Astrocyte of the cerebellum (primary cell): ENCODE results near the gene EIF4G3.

Experiments
- DNase-seq: peaks from one replicate; pipeline ENCODE4 v3.0.0-alpha.2; 2011; ENCODE audit warnings: low read depth
- H3K4me3 ChIP-seq: 2 replicates; pipeline ENCODE4 v1.5.1; 2011; ENCODE audit warnings: mild to moderate bottlenecking, low read depth, low read length, moderate library complexity
- in situ Hi-C: cut with HindIII; loops from 2 replicates; pipeline ENCODE4 v1.10.0; 2017; ENCODE audit warnings: low sequenced_read_pairs
- TF ChIP-seq, protein P1 (sequence below): IDR thresholded peaks from 2 replicates; pipeline ENCODE4 v1.5.1; 2012; ENCODE audit warnings: low read length, low read depth, moderate library complexity, mild to moderate bottlenecking; ENCODE audit errors: missing control alignments

The EIF4G3 gene

DNA sequence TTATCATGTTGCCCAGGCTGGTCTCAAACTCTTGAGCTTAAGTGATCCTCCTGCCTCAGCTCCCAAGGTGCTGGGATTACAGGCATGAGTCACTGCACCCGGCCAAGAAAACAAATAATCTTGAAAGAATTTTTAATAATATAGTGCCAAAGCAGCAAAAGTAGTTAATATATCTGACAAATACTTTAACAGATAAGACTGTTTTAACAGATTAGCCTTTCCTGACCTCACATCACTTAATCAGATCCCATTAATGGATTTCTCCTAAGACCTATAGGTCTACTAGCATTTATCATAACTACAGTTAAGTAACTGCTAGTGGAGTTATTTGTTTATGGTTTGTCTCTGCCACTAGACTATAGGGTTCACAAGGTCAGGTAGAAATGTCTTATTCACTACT lies 328.5 kb downstream of the EIF4G3 start:
- no peak for DNase-seq
- TF ChIP-seq, protein P1, sequence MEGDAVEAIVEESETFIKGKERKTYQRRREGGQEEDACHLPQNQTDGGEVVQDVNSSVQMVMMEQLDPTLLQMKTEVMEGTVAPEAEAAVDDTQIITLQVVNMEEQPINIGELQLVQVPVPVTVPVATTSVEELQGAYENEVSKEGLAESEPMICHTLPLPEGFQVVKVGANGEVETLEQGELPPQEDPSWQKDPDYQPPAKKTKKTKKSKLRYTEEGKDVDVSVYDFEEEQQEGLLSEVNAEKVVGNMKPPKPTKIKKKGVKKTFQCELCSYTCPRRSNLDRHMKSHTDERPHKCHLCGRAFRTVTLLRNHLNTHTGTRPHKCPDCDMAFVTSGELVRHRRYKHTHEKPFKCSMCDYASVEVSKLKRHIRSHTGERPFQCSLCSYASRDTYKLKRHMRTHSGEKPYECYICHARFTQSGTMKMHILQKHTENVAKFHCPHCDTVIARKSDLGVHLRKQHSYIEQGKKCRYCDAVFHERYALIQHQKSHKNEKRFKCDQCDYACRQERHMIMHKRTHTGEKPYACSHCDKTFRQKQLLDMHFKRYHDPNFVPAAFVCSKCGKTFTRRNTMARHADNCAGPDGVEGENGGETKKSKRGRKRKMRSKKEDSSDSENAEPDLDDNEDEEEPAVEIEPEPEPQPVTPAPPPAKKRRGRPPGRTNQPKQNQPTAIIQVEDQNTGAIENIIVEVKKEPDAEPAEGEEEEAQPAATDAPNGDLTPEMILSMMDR, result no peak
- in situ Hi-C loops, result no loop called here
- no peak overlapping the region for H3K4me3 ChIP-seq

DNA sequence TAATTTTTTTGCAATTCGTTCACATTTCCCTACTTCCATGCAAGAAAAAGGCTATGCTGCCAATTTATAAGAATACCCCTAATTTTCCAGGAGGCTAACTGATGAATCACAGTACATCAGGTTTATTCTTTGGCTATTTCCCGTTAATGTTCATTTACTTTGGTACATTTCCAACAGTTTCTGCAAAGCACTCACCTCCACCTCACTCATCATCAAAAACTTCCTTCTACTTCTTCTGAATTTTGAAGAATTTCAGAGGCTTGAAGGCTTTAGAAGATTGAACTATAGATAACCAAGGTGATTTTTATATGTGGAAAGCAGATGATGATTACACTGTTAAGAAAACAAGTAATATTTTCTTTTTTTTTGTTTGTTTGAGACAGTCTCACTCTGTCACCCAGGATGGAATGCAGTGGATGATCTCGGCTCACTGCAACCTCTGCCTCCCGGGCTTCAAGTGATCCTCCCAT lies 329.1 kb downstream of the EIF4G3 start:
- DNase-seq, result peak; percentile 73
- TF ChIP-seq, protein P1, result no peak
- in situ Hi-C loops, result no loop called here
- no peak overlapping the region for H3K4me3 ChIP-seq

DNA sequence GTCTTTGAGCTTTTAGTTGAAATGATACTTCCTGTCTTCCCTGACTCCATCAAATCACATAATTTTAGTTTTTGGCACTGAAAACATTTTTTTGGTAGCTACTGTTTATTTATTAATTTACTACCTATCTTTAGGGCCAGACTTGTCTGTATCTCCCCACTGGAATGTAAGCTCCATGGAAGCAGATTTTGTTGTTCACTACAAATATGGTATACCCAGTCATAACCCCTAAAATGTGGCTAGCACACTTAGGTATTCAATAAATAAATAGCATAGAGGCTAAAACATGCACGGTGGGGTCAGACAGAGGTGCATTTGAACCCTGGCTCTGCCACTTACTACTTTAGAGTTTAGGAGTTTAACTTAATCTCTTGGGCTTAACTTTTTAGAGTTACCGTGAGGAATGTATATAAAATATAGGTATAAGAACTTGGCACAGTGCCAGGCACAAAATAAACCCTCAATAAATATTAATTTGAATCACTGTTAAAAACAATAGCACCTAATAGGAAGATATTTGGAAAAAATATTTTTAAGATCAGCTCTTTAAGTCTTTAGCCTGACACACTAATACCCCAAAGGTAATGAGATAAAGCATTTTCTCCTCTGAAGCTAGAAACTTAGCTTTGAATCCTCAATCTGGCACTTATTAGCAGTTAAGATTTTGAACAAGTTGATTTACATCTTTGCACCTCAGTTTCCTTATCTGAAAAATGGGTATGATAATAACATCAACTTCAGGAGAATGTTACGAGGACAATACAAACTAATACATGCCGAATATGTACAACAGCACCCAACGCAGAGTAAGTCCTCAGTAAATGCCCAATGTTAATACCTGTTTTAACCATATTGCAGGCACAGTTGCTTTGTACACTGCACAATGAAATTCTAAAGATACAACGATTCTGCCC lies 330.0 kb downstream of the EIF4G3 start:
- H3K4me3 ChIP-seq, result no peak overlapping the region
- in situ Hi-C loops, result no loop called here
- no peak for DNase-seq
- TF ChIP-seq, protein P1, result no peak

DNA sequence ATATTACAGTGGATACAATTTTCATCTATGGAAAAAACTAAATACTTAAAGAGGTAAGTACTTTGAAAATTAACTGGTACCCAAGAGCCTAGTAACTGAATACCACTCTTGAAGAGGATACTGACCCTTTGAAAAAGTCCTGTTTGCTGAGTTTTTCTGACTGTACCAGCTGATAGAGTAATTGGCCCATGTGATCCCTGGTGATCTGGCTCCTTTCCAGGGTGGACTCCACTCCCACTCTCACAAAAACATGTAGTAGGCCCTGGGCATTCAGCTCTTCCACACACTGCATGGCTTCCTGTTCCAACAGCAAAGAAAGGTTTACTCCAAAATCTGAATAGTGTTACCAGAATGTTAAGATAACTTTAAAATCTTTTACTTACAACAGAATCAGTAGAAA lies 336.0 kb downstream of the EIF4G3 start:
- in situ Hi-C loops, result no loop called here

DNA sequence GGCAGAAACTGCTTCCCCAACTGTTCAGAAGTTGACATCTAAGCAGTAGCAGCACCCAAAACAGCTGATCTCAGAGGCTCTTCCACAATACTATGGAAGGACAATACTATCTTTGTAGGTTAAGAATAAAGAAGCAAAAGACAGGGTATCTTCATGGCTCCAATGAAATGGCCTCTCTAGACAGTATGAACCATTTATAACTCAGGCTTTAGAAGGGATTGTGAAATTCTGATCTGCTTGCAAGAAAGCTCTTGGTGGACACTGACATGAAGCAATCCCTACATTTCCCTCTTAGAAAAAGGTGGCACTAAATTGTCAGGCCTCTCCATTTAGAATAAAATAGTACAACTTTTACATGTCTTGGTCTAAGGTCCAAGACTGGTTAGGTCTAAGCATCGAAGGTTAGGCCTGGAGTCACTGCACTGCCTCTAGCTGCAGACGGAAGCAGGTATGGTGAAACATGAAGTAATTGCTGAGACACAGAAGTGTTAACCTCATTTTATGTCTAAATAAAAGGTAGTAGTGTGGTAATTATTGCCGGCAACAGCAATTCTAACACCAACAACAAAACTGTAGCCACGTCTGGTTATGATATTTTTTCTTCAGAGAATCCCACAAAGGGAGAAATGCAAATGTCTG lies 339.0 kb downstream of the EIF4G3 start:
- TF ChIP-seq, protein P1, result no peak
- in situ Hi-C loops, result no loop called here
- no peak overlapping the region for H3K4me3 ChIP-seq
- no peak for DNase-seq

More for the DNA sequence above, 336.0 kb downstream of the EIF4G3 start:
- TF ChIP-seq, protein P1, result no peak
- H3K4me3 ChIP-seq, result no peak overlapping the region
- no peak for DNase-seq

DNA sequence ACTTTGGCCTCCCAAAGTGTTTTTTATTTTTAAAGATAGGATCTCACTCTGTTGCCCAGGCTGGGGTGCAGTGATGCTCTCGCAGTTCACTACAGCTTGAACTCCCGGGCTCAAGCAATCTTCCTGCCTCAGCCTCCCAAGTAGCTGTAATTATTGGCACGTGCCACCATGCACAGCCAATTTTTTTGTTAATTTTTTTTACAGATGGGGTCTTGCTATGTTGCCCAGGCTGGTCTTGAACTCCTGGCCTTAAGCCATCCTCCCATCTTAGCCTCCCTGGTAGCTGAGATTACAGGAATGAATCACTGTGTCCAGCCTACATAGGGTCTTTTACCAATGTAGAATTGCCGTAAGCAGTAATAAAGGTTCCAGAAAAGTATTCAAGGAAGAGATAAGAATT lies 340.5 kb downstream of the EIF4G3 start:
- no peak overlapping the region for H3K4me3 ChIP-seq
- TF ChIP-seq, protein P1, result no peak
- no peak for DNase-seq
- in situ Hi-C loops, result no loop called here
